Measurements from ENCODE around the gene STRIP1.

Gene STRIP1

DNA sequence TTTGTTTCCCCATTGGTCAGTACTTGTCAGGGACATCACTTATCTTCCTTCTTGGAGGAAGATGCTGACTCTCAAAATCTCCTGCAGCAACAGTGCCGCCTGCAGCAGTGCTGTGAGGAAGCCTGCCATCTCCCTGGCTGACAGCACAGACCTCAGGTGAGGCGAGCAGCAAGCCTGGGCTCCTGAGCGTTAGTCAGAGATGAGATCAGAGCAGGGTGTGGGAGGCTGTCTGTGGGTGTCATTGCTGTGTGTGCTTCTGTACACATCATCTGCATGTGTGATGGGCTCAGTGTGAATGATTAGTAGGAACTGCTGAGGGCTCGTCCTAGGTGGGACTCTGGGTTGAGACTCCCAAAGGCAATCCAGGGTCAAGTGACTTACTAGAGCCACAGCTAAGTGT, 6.1 kb downstream of the STRIP1 start:
- TF ChIP-seq, protein P1, sequence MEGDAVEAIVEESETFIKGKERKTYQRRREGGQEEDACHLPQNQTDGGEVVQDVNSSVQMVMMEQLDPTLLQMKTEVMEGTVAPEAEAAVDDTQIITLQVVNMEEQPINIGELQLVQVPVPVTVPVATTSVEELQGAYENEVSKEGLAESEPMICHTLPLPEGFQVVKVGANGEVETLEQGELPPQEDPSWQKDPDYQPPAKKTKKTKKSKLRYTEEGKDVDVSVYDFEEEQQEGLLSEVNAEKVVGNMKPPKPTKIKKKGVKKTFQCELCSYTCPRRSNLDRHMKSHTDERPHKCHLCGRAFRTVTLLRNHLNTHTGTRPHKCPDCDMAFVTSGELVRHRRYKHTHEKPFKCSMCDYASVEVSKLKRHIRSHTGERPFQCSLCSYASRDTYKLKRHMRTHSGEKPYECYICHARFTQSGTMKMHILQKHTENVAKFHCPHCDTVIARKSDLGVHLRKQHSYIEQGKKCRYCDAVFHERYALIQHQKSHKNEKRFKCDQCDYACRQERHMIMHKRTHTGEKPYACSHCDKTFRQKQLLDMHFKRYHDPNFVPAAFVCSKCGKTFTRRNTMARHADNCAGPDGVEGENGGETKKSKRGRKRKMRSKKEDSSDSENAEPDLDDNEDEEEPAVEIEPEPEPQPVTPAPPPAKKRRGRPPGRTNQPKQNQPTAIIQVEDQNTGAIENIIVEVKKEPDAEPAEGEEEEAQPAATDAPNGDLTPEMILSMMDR (conservative IDR thresholded peaks at IDR 0.05; ENCODE audit: low read length), result no peak
- no peak overlapping the region for H3K4me3 ChIP-seq (ENCODE audit: low read length)
- DNase-seq (ENCODE audit: low read depth), result no peak

DNA sequence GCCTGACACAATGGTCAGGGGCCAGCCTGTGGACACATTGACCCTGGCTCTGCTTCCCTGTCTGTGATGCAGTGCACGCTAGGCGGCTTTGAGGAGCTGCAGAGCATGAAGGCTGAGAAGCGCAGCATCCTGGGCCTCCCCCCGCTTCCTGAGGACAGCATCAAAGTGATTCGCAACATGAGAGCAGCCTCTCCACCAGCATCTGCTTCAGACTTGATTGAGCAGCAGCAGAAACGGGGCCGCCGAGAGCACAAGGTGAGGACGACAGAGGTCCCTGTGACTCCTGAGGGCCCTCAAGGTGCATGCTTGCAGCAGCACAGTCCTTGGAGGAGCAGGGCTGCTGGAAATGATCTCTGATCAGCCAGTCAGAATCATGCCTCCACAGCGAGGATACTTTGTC, 8.6 kb downstream of the STRIP1 start:
- TF ChIP-seq, protein P1 (conservative IDR thresholded peaks at IDR 0.05; ENCODE audit: low read length), result no peak
- DNase-seq (ENCODE audit: low read depth), result no peak
- H3K4me3 ChIP-seq (ENCODE audit: low read length), result no peak overlapping the region

DNA sequence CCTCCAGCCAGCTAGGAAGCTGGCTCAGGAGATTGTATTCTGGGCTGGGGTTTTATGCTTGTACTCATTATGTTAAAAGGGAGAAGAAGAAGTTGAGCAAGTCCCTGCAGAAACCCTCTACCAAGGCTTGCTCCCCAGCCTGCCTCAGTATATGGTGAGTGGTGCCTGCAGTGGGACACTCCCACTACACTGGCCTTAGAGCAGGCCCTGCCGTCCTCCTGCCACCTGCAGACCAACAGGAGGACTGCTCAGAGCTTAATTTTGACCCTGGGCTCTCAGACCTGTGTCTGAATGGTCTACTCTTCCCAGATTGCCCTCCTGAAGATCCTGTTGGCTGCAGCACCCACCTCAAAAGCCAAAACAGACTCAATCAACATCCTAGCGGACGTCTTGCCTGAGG, 13.0 kb downstream of the STRIP1 start:
- no peak for DNase-seq (ENCODE audit: low read depth)
- TF ChIP-seq, protein P1 (conservative IDR thresholded peaks at IDR 0.05; ENCODE audit: low read length), result no peak

DNA sequence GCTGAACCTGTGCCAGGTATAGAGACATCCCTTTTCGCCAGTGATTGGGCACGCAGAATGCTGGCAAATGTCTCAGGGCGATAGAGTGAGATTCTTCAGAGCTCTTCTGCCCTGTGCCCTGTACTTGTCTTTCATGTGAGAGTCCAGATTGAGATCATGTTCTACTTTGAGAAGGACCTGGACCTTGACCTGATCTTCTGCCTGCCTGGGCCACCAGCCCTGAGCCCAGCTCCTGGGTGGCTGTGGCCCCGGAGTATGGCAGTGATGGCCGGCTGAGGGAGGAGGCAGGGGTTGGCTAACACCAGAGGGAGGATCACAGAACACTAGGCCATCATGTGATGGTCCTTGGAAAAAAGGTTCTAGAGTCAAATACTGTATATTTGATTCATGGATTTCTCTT, 13.8 kb downstream of the STRIP1 start:
- no peak for DNase-seq (ENCODE audit: low read depth)
- no peak overlapping the region for H3K4me3 ChIP-seq (ENCODE audit: low read length)
- TF ChIP-seq, protein P1 (conservative IDR thresholded peaks at IDR 0.05; ENCODE audit: low read length), result no peak

More for the DNA sequence above, 13.0 kb downstream of the STRIP1 start:
- no peak overlapping the region for H3K4me3 ChIP-seq (ENCODE audit: low read length)

DNA sequence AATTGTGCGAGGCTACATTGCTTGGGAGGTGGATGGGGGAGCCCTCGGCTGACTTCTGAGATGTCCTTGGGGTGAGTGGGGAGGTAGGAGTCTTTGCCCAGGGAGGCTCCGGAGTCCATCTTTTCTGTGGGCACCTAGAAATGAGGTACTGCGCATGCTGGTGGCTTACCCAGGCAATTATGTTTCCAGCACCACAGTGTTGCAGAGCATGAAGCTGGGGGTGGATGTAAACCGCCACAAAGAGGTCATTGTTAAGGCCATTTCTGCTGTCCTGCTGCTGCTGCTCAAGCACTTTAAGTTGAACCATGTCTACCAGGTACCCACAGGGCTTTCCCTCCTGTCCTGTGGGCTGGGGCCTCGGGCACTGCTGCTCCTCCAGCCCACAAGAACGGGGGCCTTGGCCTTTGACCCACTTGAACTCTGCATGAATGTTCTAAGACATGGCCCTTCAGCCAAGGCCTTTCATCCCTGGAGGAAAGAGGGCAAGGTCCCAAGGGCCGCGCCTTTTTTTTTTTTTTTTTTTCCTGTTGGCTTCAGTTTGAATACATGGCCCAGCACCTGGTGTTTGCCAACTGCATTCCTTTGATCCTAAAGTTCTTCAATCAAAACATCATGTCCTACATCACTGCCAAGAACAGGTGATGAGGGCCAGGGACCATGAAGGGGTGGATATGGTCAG, 14.6 kb downstream of the STRIP1 start:
- H3K4me3 ChIP-seq (ENCODE audit: low read length), result no peak overlapping the region
- no peak for DNase-seq (ENCODE audit: low read depth)
- TF ChIP-seq, protein P1 (conservative IDR thresholded peaks at IDR 0.05; ENCODE audit: low read length), result no peak

DNA sequence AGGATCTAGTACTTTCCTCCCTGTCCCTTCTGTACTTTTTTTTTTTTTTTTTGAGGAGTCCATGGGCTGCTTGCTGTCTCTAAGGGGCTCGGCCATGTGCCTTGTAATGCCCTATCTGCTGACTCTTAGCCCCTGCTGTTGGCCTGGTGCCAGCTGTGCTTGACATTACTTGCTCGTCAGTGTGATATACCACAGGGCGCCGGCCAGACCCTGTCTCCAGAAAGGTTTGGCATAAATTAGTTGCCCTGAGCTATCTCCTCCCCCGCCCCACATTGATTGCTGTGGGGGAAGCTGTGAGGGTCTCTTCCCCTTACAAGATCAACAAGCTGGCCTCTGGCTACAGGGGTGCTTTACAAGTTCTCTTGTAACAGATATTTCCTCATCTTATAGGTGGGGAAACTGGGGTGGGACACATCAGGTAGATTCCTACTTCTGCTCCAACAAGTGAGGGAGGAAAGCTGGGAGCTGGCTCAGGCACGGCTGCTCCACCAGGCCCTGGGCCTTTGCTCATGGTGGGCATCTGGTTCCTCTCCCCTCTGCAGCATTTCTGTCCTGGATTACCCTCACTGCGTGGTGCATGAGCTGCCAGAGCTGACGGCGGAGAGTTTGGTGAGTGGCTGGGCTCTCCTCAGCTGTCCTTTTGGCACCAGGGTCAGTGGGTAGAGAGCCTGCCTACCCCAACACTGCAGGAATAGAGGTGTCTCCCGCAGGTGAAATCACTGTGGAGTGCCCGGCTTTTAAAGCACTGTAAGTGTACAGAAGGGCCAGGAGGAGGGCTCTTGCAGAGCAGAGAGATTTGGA, 15.6 kb downstream of the STRIP1 start:
- no peak overlapping the region for H3K4me3 ChIP-seq (ENCODE audit: low read length)
- no peak for DNase-seq (ENCODE audit: low read depth)
- TF ChIP-seq, protein P1 (conservative IDR thresholded peaks at IDR 0.05; ENCODE audit: low read length), result no peak
